Measurements from ENCODE around the gene TRIM51.
"Not testable (repeated sequence)": the region's sequence is repeated elsewhere in the genome, so short reads cannot be mapped to it uniquely, and the experiment has no call there.

The TRIM51 gene, protein sequence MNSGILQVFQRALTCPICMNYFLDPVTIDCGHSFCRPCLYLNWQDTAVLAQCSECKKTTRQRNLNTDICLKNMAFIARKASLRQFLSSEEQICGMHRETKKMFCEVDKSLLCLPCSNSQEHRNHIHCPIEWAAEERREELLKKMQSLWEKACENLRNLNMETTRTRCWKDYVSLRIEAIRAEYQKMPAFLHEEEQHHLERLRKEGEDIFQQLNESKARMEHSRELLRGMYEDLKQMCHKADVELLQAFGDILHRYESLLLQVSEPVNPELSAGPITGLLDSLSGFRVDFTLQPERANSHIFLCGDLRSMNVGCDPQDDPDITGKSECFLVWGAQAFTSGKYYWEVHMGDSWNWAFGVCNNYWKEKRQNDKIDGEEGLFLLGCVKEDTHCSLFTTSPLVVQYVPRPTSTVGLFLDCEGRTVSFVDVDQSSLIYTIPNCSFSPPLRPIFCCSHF

DNA sequence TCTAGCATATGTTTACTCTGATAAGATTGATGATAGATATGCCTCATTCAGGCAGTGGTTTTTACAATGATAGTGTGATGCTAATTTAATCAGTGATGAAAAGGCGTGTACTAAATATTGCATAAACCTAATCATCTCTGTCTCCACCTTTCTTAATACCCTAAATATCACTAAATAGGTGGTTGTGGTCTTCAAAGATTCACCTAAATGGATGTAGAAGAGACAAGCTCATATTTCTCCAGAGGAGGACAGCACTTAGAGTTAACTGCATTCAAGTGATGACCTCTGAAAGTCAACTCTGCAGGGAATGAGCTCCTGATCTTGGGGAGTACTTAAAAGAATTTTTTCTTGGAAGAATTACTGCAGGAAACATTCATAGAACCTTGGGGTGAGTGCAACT lies at the start of gene TRIM51:
TRIM51 (plus strand) TSS at position 301 of the 400 bp plus-strand sequence. CDS start 2,132 bp downstream, outside the sequence.
- DNase-seq, result not testable (repeated sequence)

DNA sequence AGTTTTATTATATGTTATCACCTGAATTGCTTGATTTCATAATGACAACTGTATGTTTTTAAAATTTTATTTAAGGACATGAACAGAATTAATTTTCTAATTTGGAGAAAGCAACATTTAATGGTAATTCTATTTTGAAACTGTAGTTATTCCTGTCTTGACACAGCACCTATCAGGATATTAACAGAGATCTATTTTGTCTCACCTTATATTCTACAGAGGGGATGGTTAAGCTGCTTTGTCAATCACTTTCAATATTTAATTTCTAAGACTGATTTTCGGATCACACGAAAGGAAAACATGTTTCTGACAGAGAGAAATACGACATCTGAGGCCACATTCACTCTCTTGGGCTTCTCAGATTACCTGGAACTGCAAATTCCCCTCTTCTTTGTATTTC lies 44.6 kb upstream of the TRIM51 start, which contains the start of gene OR5D16:
OR5D16 (plus strand) TSS at position 301 of the 400 bp plus-strand sequence; CDS start at position 301, 0 bp downstream.
- no peak for DNase-seq

DNA sequence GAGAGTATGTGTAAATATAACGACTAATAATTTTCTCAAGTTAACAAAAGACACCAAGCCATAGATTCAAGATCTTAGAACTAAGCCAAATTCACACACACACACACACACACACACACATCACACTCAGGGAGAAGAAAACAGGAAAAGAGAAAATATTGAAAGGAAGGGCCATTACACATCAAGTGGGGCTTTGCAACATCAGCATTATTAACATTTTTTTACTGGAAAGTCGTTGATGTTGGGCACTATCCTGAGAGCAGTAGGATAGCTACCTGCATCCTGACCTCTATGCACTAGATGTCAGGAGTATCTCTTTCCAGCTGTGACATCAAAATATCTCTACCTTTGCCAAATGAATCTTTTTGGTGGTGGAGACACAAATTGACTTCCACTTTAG lies 35.6 kb upstream of the TRIM51 start:
- DNase-seq, result no peak

DNA sequence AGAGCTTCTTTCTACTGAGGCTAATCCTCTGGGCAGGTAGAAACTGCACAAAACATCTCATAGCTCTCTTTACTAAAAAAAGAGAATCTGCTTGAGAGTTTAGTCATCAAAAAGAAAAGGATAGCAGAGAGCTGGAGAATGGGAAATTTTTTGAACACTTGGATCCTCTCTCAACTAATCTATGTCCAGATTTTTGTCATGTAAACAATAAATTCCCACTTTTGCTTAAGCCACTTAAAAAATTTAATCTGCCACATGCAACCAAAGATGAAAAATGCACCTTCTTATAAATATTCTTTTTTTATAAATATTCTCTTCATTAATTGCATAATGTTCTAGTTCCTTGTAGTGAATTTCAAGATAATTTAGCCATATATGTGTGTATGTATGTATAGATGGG lies 34.1 kb upstream of the TRIM51 start:
- DNase-seq, result no peak

DNA sequence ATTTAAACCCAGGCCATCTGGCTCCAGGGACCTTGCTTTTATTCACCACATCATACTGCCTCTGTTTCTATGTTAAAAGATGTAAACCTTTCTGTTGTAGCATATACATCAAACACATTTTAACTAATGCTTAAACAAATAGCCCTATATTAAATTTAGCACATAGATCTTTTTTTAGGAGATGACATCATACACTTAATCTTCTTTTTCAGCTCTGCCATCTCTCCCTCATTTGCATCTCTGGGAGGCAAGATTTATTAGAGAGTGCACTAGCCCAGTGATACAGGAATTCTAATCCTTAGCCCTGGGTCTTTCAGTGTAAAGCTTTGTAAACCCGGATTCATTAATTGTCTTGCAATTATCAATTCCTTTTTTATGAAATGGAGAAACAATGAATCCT lies 31.0 kb upstream of the TRIM51 start:
- no peak for DNase-seq

DNA sequence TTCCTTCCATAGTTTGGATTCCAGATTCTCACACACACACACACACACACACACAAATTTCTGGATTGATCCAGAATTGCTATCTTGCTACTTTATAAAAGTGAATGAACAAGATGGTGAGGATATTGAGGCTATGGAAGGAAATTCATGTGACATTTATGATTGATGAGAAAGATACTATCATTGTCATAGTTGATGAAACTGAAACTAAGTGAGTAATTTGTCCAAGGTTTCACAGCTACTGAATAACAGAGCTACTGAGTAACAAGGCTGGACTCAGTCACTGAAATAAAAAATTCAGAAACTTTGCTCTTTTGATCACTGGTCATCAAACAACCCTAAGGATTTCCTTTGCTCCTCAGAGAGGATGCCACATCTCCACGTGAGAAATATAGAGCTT lies 28.4 kb upstream of the TRIM51 start:
- no peak for DNase-seq

DNA sequence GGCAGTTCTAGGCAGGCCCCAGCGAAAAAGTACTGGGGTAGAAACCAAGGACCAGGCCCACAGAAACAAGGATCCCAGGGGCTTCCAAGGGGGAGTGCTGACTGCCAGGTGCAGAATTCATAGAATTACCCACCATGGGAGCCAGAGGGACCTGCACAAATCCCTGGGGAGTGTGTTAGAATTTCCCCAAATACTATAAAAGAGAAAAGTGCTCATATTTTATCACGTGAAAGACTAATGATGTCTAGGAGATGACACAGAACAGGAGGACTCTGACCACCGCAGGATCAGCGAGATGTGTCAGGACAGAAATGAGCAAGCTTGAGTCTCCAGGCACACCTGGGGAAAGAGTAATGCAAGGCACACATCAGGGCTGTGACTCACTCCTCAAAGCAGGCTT lies 15.7 kb upstream of the TRIM51 start:
- DNase-seq, result not testable (repeated sequence)

DNA sequence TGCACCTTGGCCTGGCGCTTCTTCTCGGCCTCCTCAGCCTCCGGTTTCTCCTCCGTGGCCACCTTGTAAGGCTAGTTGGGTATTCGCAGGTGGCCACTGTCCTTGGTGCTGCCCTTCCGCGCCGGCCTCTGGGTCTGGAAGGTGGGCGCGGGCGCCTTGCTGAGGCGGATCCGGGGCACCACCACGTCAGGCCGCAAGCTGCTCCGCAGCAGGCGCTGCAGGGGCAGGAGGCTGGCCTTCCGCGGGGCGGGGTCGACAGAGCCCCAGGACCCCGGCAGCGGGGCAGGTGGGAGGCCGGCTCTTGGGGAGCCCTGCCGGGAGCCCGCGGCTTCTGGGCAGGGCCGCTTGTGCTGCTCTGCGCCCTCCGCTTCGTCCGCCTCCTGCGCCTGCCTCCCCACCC lies 10.4 kb upstream of the TRIM51 start:
- not testable (repeated sequence) for DNase-seq

DNA sequence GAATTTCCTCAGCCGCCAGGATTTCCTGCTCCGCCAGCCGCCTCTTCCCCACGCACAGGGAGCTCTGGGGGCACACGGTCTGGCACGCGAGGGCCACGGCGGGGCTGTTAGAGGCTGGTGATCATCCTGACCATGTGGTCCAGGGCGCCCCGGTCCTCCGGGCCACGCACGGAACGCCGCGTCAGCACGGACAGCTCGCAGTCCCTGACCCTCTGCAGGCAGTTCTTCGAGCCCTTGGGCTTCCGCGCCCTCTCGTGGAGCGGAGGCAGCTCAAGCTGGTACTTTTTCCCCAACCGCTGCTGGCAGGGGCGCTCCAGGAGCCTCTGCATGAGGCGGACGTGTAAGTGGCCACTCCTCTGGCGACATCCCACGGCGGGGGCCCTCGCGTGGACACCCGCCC lies 10.0 kb upstream of the TRIM51 start:
- not testable (repeated sequence) for DNase-seq

DNA sequence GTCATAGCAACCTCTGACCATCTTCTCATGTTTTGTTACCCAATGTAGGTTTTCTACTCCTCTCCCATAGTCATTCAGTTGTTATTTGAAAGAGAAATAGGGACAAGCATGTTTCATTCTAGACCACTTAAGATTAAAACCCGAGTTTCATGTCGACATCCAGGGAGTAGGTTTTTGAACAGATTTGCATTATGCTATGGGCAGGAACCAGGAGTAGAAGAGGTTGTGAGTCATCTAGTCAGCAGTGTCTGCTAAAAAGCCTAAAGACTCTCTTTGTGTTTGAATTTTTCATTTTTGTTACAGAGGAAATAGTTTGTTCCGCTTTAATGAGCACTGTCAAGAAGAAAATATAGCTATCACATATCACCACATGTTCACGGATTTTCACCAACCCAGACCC lies 1.9 kb downstream of the TRIM51 start:
- not testable (repeated sequence) for DNase-seq

DNA sequence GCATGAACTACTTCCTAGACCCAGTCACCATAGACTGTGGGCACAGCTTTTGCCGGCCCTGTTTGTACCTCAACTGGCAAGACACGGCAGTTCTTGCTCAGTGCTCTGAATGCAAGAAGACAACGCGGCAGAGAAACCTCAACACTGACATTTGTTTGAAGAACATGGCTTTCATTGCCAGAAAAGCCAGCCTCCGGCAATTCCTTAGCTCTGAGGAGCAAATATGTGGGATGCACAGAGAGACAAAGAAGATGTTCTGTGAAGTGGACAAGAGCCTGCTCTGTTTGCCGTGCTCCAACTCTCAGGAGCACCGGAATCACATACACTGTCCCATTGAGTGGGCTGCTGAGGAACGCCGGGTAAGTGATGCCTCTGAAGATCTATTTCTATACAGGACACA lies 2.4 kb downstream of the TRIM51 start:
- not testable (repeated sequence) for DNase-seq

DNA sequence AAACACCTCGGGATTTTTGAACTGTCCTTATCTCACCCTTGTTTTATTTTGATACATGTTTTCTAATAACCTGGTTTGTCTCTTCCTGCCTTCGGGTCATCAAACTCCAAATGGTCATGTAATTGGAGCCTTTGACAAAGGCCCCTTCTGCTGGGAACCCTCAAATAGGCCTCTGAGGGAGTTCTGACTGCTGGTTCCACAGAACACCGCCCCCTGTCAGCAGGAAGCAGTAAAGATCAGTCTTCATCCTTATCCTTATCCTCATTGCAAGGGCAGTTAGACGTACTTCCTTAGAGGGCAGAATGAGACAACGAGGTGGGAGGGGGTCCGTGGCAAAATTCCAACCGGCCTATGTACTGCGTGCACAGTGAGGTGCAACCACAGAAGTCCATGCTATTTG lies 12.1 kb downstream of the TRIM51 start:
- DNase-seq, result no peak

DNA sequence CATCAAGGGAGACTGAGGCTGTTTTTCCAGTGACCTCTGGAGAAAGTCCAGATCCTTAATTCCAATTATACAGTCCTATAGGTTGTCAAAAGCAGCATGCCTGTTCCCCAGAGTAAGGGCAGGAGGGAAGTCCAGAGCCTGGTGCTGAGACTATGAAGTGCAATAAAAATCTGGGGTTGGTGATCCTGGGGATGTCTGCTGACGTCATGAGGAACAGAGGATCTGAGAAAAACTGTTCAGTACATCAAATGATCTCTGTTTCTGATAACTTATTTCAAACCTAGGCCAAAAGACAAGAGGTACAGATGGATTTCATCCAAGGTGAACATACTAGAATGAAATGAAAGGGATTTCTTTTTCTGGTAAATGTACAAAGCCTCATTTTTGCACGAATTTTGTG lies 19.2 kb downstream of the TRIM51 start:
- DNase-seq, result no peak

DNA sequence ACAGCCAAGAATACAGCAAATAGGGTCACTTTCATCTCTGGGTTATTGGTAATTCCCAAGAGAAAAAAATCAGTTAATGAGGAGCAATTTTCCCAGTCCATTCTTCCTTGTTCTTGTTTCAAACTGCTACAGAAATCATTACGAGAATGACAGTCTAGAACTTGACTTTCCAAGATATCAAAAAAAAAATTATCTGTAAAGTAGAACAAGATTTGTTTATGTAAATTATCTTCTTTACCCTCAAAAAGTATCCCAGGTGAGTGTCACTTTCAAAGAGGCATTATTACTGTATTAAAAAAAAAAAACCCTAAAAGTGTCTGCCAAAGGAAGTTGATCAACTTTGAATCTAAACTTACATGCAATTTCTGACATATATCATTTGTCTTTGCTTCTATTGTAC lies 31.4 kb downstream of the TRIM51 start, which contains the start of gene OR5W2:
OR5W2 (minus strand) TSS at position 101 of the 400 bp plus-strand sequence; CDS start at position 101, 0 bp downstream.
- DNase-seq, result no peak

DNA sequence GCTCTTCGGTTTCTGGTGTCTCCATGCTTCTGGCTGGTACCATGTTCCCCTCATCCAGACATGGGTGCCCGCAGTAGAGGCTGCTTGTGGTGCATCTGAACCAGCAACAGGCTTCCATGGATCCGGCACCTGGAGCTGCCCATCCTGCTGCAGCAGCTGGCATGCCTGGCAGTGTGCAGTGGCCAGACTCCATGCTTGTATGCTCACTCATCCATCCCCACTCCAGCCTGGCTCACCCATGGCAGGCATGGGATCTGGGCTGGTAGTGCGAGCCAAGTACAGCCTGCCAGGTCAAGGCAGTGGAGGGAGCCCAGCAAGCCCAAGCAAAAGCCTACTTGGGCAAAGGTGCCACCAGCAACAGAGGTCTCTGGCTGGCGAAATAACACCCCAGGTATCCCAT lies 37.4 kb downstream of the TRIM51 start:
- no peak for DNase-seq

DNA sequence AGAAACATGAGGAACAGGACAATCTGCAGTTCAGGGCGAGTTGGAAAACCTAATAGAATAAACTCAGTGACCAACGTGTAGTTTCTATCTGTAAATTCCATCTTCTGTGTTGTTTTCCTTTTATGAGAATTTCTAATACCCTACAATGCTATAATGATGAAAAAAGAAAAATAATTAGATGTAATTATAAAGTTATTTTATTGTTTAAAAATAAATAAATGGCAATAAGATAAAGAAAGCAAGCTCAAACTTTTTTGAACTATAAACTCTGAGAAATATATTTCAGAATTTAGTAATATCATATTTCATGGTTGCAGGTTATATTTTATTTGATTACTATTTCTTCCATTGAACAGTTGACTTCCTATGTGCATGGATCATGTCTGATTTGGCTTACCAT lies 53.2 kb downstream of the TRIM51 start, which contains the start of gene OR5I1:
OR5I1 (minus strand) TSS at position 101 of the 400 bp plus-strand sequence; CDS start at position 101, 0 bp downstream.
- DNase-seq, result no peak

All from inflammatory macrophage treated with lipopolysaccharide for 4 hours (primary cell).